Activated CD4-positive, alpha-beta T cell treated with anti-CD3 and anti-CD28 coated beads, Interleukin-2, amount 50 U/mL, for 16 hours (primary cell): ENCODE measurements around the gene LRIT1.
A peak's percentile ranks its signal among the peaks of the same experiment; 100 is the strongest.
"Not testable (repeated sequence)": the region's sequence is repeated elsewhere in the genome, so short reads cannot be mapped to it uniquely, and the experiment has no call there.

Experiments used
- DNase-seq: peaks from one replicate; pipeline ENCODE4 v3.0.0-alpha.2; 2020

LRIT1 gene, protein sequence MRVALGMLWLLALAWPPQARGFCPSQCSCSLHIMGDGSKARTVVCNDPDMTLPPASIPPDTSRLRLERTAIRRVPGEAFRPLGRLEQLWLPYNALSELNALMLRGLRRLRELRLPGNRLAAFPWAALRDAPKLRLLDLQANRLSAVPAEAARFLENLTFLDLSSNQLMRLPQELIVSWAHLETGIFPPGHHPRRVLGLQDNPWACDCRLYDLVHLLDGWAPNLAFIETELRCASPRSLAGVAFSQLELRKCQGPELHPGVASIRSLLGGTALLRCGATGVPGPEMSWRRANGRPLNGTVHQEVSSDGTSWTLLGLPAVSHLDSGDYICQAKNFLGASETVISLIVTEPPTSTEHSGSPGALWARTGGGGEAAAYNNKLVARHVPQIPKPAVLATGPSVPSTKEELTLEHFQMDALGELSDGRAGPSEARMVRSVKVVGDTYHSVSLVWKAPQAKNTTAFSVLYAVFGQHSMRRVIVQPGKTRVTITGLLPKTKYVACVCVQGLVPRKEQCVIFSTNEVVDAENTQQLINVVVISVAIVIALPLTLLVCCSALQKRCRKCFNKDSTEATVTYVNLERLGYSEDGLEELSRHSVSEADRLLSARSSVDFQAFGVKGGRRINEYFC

GRCh38 chr10:84241185-84241790, at the start of gene LRIT1:
Gene LRIT1, minus strand, starts transcription at chr10:84241546. Its CDS starts 107 bp downstream, at chr10:84241439.
- DNase-seq: no peak

DNA sequence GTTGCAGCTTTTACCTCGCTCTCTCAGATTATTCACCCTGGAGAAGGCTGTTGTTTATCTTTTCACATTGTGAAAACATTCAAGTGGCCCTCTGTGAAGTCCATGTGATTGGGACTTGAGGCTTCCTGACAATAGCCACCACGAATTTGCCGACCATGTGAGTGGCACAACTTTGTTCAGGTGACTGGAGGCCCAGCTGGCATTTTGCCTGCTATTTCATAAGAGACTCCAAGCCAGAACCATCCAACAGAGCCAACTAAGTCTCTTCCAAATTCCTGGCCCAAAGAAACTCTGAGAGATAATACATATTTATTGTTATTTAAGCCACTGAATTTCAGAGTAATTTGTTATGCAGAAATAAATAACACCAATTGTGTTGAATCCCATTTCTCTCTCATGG, 48.9 kb upstream of the LRIT1 start:
- DNase-seq: no peak

DNA sequence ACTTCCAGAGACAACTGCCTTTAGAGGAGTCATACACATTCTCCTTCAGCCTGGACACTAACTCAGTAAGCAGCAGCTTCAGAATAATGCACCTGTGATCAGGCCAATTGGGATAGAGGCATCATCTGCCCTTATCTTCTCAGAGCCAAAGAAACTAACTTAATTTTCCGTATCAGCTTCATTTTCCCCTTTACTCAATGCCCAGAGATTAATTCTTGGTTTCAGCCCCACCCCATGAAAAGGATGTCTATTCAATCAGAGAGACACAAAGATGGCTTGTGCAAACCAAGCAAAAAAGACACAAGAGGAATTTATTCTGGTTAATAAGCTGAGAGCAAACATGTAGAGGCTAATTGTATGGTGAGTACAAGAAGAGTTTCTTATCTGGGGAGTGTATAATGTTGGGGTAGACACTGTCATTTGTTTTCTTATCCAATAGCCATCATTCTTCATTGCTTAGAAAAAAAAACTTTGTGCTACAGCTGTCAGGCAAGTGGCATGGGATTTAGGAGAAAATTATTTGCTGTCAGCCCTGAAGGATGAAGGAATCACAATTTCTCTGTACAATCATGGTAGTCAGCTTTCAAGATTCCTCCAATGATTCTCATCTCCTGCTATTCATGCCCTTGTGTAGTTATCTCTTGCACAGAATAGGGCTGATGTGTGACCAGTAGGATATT, 48.3 kb upstream of the LRIT1 start:
- no peak for DNase-seq

DNA sequence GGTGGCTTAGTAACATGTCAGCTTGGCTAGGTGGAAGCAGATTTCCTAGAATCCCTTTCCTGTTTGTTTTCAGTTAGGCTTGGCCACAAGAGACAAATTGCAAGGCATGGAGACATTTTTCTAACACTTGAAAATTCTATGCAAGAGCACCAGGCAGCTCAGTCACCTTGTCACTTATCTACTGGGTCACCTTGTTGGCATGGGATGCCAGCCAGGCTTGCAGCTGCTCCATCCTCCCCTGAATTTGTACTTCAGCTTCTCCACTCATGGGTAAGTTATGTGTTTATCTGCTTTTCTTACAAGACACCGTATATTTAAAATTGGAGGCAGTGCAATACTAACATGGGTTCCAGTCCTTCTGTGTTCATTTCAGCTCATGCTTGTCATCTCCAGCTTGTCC, 46.8 kb upstream of the LRIT1 start:
- DNase-seq: no peak

GRCh38 chr10:84286695-84287094, 45.3 kb upstream of the LRIT1 start:
- no peak for DNase-seq

DNA sequence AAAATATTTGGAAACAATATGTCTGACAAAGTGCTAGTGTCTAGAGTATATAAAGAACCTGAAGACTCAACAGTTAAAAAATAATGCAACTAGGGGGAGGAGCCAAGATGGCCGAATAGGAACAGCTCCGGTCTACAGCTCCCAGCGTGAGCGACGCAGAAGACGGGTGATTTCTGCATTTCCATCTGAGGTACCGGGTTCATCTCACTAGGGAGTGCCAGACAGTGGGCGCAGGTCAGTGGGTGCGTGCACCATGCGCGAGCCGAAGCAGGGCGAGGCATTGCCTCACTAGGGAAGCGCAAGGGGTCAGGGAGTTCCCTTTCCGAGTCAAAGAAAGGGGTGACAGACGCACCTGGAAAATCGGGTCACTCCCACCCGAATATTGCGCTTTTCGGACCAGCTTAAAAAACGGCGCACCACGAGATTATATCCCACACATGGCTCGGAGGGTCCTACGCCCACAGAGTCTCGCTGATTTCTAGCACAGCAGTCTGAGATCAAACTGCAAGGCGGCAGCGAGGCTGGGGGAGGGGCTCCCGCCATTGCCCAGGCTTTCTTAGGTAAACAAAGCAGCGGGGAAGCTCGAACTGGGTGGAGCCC, 38.6 kb upstream of the LRIT1 start:
- DNase-seq: not testable (repeated sequence)

GRCh38 chr10:84270708-84271107, 29.4 kb upstream of the LRIT1 start:
- no peak for DNase-seq

- no peak for DNase-seq
Measured at GRCh38 chr10:84269773-84270172, 28.4 kb upstream of the LRIT1 start.

DNA sequence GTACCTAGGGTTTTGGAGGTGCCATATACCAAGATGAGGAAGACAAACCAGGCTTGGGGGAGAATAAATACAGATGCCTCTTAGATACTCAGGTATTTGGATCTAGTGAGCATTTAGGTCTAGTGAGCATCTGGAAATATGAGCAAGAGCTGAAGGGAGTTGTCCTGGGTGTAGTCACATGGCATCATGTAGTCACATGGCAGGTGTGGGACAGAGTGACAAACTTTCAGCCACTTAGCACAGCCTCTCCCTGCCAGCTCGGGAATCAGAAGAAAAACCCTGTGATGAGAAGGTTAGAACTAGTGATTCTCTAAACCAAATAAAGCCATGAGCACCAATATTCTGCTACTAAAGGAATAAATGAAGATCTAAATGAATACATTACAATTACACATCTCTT, 27.8 kb upstream of the LRIT1 start:
- DNase-seq: no peak

DNA sequence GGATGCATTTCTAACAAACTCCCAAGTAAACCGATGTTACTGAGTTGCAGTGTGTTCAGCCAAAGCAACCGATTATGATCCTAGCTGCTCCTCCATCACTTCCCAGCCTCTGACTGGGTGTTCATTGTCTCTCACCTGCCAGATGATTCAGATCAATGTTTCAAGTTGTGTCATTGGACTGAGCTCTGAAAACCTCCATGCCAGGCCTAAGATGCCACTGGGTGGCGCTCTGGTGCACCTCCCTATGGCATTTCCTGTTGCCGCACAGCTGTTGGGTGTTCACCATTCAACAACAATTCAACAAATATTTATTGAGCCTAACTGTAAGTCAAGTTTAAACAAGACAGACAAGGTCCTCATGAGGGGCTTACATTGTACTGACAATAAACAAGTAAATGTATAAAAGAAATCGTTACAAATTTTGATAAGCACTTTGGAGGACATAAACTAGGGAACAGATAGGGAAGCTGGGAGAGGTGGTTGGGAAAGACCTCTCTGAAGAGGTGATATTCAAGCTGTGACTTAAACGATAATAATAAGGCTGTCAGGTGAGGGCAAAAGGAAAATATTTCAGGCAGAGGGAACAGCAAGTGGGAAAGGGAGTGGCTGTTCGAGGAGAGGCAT, 26.3 kb upstream of the LRIT1 start:
- DNase-seq: peak; percentile 93

DNA sequence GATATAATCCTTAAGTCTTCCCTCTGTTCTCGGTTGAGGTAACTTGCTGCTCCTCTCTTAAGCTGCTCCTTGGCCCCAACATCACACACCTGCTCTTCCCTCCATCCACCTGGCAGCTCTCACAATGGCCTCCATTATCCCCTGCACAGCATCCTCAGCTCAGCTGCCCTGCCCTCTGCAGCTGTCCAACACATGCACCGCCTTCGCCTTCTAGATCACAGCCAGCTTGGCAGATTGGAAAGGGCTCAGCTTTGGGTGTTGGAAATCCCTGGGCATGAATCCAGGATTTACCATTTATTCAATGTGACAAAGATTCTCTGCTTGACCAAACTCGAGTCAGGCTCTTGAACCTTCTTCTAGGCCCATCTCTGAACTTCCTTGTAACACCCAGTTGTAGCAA, 24.1 kb upstream of the LRIT1 start:
- DNase-seq: no peak

DNA sequence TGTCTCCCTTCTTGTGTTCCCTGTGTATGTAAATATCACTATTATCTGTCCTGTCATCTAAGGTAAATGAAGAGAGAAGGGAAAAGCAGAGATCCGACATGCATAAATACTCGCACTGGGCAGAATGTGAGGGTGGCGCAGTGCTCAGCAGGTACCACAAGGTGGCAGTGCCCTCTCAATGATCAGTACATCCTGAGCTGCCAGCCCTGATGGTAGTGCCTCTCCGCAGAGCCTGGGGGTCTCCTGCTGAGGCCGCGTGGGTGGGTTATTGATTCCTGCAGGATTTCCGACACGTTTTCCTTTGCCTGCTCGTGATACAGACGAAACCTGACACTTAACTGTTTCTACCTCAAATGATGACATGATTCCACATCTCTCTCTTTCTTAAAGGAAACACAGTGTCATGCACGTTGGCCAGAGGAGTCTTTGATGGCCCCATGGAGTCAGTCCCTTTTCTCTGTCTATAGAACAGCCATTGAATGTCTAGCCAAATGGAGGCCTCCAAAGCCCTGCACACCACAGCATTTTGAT, 23.3 kb upstream of the LRIT1 start:
- DNase-seq: peak; percentile 75

DNA sequence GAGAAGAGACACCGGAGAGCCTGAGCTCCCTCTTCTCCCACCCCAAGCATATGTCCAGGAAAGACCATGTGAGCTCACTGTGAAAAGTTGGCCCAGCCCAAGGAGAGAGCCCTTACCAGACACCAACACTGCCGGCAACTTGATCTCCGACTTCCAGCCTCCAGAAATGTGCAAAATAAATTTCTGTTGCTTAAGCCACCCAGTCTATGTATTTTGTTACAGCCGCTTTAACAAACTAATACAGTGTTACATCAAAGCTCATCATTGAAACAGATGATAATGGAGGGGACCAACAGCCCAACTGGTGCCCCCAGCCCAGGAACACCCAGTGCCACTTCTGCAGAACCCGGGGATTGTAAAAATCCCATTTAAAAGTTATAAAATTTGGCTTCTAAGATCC, 22.4 kb upstream of the LRIT1 start:
- no peak for DNase-seq

- no peak for DNase-seq
Measured at GRCh38 chr10:84262190-84262956, 21.0 kb upstream of the LRIT1 start.

GRCh38 chr10:84261236-84261915, 20.0 kb upstream of the LRIT1 start:
- no peak for DNase-seq

DNA sequence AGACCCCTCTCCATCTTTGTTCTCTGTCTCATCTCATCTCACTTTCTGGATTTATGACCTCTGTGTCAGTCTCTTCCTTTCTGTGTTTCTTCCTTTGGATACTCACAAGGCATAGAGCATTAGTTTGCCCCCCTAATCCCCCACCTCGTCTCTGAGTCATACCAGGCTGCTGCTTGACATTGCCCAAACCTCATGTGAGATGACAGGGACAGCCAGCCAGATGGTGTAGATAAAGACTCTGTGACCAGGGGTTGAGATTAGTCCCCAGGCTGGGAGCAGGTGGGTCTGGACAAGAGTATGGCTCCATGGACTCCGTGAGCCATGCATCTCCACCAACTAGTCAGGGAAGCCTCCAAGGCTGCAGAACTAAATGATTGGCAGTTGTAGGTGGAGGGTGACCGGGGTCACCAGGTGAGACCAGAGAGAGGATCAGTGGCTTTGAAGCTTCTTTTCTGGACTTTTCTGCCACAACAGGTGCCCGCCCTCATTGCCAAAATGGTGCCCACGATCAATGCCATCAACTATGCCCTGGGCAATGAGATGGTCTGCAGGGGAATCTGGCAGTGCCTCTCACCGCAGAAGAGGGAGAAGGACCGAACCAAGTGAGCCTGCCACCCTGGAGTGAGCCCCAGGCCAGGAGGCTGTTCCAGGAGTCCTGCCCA, 16.8 kb upstream of the LRIT1 start:
- no peak for DNase-seq

DNA sequence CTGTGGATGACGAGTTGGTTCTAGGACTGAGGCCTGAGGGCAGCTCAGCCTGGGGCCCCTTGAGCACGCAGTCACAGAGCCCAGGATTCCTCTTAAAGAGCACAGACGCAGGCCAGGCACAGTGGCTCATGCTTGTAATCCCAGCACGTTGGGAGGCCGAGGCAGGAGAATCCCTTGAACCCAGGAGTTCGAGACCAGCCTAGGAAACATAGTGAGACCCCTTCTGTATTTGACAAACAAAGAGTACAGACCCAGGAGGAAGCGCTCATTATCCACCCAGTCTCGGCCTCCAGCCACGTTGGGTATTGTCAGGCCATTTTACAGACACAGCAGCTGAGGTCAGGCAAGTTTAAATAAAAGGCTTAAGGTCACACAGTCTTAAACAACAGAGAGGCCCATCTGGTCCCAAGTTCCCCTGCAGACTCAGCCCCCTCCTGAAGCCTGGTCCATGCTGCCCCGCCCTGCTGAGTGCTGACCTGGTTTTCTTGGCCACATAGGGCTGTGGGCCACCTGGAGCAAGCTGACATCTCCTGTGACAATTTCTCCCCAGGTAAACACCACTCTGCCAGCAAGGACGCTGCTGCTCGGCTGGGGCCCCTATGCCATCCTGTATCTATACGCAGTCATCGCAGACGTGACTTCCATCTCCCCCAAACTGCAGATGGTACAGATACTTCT, 16.1 kb upstream of the LRIT1 start:
- no peak for DNase-seq

DNA sequence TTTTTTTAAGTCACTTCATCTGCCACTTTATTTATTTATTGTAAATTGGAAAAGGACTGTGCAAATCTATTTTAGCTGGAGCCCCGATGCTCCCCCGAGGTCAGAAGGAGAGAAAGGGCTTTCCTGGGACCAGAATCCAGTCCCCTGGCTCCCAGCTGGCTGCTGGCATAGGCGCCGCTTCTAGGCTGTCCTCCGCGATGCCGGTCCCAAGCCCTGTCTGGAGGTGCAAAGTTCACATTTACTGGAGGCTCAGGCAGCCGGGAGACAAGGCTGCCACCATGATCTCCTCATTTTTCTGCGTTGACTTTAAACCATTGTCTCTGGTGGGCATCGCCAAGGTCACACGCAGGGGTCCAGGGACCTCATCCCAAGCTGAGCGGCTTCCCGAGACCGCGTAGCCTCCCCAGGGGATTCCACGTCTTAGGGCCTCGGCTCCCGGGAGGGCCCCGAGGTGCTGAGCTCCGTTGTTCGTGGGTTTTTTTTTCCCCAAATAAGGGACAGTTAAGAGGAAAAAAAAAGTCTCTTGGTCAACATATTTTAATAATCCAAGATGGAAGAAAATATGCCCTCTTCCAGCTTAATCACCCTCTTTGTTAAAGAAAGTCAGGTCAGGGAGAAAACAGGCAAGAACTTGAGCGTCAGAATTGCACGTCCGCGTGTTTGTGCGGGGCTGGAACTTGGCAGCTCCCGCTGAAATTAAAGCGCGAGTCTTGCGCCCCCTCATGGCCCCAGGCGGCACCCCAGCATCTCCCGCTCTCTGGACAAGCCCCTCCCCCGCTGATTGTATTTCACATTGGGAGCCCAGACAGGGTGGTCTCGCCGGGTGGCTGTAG, 15.4 kb upstream of the LRIT1 start:
- peak; percentile 43 for DNase-seq
